ENCODE measurements around the gene CLN6.

The CLN6 gene

GRCh38 chr15:68191555-68191954 lies 38.0 kb downstream of the CLN6 start:
- H3K4me3 ChIP-seq (ENCODE audit: control insufficient read depth, low read depth, low read length) = no peak overlapping the region
- DNase-seq (ENCODE audit: low read depth) = no peak
- TF ChIP-seq CTCF (conservative IDR thresholded peaks at IDR 0.05; ENCODE audit: control insufficient read depth, insufficient read depth, low read depth, low read length) = no peak

- DNase-seq (ENCODE audit: low read depth) = no peak
- no peak overlapping the region for H3K4me3 ChIP-seq (ENCODE audit: control insufficient read depth, low read depth, low read length)
- TF ChIP-seq CTCF (conservative IDR thresholded peaks at IDR 0.05; ENCODE audit: control insufficient read depth, insufficient read depth, low read depth, low read length) = no peak
Measured at GRCh38 chr15:68190048-68190447, 39.5 kb downstream of the CLN6 start.

GRCh38 chr15:68188647-68189046 lies 40.9 kb downstream of the CLN6 start:
- TF ChIP-seq CTCF (conservative IDR thresholded peaks at IDR 0.05; ENCODE audit: control insufficient read depth, insufficient read depth, low read depth, low read length) = no peak
- no peak overlapping the region for H3K4me3 ChIP-seq (ENCODE audit: control insufficient read depth, low read depth, low read length)
- DNase-seq (ENCODE audit: low read depth) = no peak

- peak; percentile 90 for DNase-seq (ENCODE audit: low read depth)
- H3K4me3 ChIP-seq (ENCODE audit: control insufficient read depth, low read depth, low read length) = peak overlapping the region; percentile 41
- TF ChIP-seq CTCF (conservative IDR thresholded peaks at IDR 0.05; ENCODE audit: control insufficient read depth, insufficient read depth, low read depth, low read length) = no peak
Measured at GRCh38 chr15:68187559-68187958, 42.0 kb downstream of the CLN6 start.

- no peak for TF ChIP-seq CTCF (conservative IDR thresholded peaks at IDR 0.05; ENCODE audit: control insufficient read depth, insufficient read depth, low read depth, low read length)
- H3K4me3 ChIP-seq (ENCODE audit: control insufficient read depth, low read depth, low read length) = no peak overlapping the region
- DNase-seq (ENCODE audit: low read depth) = peak; percentile 87
Measured at GRCh38 chr15:68186671-68187397, 42.7 kb downstream of the CLN6 start.

GRCh38 chr15:68184616-68185480 lies 44.7 kb downstream of the CLN6 start:
- no peak for TF ChIP-seq CTCF (conservative IDR thresholded peaks at IDR 0.05; ENCODE audit: control insufficient read depth, insufficient read depth, low read depth, low read length)
- H3K4me3 ChIP-seq (ENCODE audit: control insufficient read depth, low read depth, low read length) = no peak overlapping the region
- DNase-seq (ENCODE audit: low read depth) = no peak
